ENCODE measurements around the gene RARRES1. TPM values are rescaled to one million over a fixed set of nuclear protein-coding genes. Genes with fewer than 3 reads are reported as not detected.

RARRES1 gene
- total RNA-seq, 6 donors from 2014 or later, result 7.0 to 44.6 (median 27.7) TPM

DNA sequence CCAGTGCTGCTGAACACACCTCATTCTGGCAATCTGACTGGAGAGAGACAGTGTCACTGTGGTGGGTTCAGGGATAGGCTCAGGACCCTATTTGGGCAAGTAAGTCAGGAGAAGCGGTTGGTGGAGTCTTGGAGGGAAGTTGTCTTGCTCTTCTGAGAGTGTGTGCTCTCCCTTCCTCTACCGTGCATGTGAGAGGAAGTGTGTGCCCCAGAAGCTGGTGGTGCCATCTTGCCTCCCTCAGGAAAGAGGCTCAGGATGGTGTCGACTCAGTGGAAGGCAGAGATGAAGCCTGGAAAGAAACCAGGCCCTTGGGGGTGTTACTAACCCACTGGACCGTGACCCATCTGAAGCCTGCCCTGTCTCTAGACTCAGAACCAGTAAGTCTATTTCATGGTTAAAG is 6.8 kb upstream of the RARRES1 start:
- H3K27ac ChIP-seq, result no peak overlapping the region
- DNase-seq, result no peak
- peaks cover 0 to 5% (median 2%) of the 10 kb centered on the region in 4 donors for H3K9me3 ChIP-seq
- no peak for TF ChIP-seq POLR2A (IDR thresholded peaks at IDR 0.05)
- TF ChIP-seq EP300 (IDR thresholded peaks at IDR 0.05), result no peak
- TF ChIP-seq POLR2AphosphoS5 (IDR thresholded peaks at IDR 0.05), result no peak
- TF ChIP-seq, protein P1, sequence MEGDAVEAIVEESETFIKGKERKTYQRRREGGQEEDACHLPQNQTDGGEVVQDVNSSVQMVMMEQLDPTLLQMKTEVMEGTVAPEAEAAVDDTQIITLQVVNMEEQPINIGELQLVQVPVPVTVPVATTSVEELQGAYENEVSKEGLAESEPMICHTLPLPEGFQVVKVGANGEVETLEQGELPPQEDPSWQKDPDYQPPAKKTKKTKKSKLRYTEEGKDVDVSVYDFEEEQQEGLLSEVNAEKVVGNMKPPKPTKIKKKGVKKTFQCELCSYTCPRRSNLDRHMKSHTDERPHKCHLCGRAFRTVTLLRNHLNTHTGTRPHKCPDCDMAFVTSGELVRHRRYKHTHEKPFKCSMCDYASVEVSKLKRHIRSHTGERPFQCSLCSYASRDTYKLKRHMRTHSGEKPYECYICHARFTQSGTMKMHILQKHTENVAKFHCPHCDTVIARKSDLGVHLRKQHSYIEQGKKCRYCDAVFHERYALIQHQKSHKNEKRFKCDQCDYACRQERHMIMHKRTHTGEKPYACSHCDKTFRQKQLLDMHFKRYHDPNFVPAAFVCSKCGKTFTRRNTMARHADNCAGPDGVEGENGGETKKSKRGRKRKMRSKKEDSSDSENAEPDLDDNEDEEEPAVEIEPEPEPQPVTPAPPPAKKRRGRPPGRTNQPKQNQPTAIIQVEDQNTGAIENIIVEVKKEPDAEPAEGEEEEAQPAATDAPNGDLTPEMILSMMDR (IDR thresholded peaks at IDR 0.05), result no peak
- no peaks in the 10 kb centered on the region for H3K27me3 ChIP-seq
- no peak for ATAC-seq (ENCODE audit: low FRiP score in 2 of 2)
- 74 to 82% methylated on average over 3 to 4 of the region's 4 CpGs for WGBS, 2 donors
- H3K36me3 ChIP-seq, result peaks cover 0 to 3% (median 0%) of the 10 kb centered on the region in 4 donors
- no peaks in the 10 kb centered on the region for H3K4me1 ChIP-seq
- H3K4me3 ChIP-seq, result no peak overlapping the region

DNA sequence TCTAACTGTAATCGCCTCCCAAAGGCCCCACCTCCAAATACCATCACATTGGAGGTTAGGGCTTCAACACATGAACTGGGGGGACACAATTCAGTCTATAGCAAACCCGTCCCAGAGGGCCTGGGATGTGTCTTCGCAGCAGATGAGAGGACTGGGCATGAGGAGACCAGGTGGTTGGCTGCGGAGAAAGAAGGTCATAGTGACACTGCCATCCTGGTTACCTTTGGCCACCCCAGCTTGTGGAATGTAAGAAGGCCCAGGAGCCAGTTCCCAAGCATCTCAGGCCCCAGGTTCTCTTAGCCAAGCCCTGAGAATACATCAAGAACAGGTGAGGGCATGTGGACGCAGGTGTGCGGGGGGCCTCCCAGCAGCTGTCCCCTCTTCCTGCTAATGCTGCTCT is 6.4 kb upstream of the RARRES1 start:
- no peak overlapping the region for H3K27ac ChIP-seq
- no peak overlapping the region for H3K4me3 ChIP-seq
- H3K9me3 ChIP-seq, result peaks cover 0 to 5% (median 2%) of the 10 kb centered on the region in 4 donors
- DNase-seq, result no peak
- no peak for ATAC-seq (ENCODE audit: low FRiP score in 2 of 2)
- H3K36me3 ChIP-seq, result peaks cover 0 to 3% (median 0%) of the 10 kb centered on the region in 4 donors
- TF ChIP-seq POLR2A (IDR thresholded peaks at IDR 0.05), result no peak
- TF ChIP-seq, protein P1 (IDR thresholded peaks at IDR 0.05), result no peak
- H3K27me3 ChIP-seq, result no peaks in the 10 kb centered on the region
- 90 to 91% methylated on average over 6 of the region's 6 CpGs for WGBS, 2 donors
- H3K4me1 ChIP-seq, result peaks cover 0 to 3% (median 2%) of the 10 kb centered on the region in 4 donors

DNA sequence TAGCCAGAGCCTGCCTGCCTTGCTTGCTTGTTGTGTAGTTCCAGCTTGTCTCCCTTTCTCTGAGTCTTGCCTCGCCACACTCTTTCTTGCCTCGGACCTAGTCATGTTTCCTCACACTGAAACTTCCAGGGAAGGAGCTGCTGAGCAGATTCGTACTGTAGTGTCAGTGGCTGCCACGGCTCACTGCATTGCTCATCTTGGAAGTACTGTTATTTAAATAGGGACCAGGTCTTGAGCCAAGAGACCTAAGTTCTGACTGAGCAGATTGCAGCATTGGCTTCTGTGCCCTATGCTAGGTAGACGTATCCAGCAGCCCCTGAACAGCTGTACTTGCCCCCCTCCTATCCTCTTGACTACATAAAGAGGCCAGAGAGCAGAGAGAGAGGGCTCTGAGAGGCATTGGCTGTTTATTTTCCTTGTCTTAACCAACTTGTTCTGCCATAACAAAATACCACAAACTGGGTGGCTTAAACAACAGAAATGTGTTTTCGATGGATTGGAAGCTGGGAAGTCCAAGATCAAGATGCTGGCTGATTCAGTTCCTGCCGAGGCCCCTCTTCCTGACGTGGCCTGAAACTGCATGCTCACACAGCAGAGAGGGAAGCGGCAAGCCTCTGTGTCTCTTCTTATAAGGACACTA is 5.8 kb upstream of the RARRES1 start:
- ATAC-seq (ENCODE audit: low FRiP score in 2 of 2), result no peak
- H3K4me3 ChIP-seq, result no peak overlapping the region
- H3K9me3 ChIP-seq, result peaks cover 0 to 5% (median 2%) of the 10 kb centered on the region in 4 donors
- 77 to 80% methylated on average over 9 of the region's 9 CpGs for WGBS, 2 donors
- DNase-seq, result no peak
- H3K36me3 ChIP-seq, result peaks cover 0 to 3% (median 0%) of the 10 kb centered on the region in 4 donors
- H3K27ac ChIP-seq, result no peak overlapping the region
- H3K27me3 ChIP-seq, result no peaks in the 10 kb centered on the region
- H3K4me1 ChIP-seq, result peaks cover 0 to 9% (median 7%) of the 10 kb centered on the region in 4 donors
- no peak for TF ChIP-seq POLR2AphosphoS5 (IDR thresholded peaks at IDR 0.05)
- TF ChIP-seq, protein P1 (IDR thresholded peaks at IDR 0.05), result no peak
- no peak for TF ChIP-seq EP300 (IDR thresholded peaks at IDR 0.05)
- no peak for TF ChIP-seq POLR2A (IDR thresholded peaks at IDR 0.05)

DNA sequence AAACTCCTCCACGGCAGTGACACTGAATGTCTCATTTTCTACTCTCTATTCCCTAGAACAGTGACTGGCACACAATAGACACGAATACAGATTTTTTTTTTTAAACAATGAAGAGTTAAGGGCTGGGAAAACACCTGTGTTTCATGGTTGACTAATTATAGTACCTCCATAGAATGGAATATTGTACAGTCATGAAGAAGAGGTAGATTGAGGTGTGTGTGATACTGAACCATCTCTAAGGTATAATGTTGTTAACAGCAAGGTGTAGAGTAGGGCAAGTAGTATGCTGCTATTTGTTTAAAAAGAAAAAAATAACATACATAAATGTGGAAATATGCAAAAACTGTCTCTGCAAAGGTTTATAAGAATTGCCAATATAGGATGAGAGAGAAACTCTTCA is 5.2 kb upstream of the RARRES1 start:
- ATAC-seq (ENCODE audit: low FRiP score in 2 of 2), result no peak
- TF ChIP-seq, protein P1 (IDR thresholded peaks at IDR 0.05), result no peak
- TF ChIP-seq POLR2AphosphoS5 (IDR thresholded peaks at IDR 0.05) (no peak), EP300 (IDR thresholded peaks at IDR 0.05) (no peak), POLR2A (IDR thresholded peaks at IDR 0.05) (no peak)
- no peak for DNase-seq
- Histone ChIP-seq H3K36me3 (peaks cover 0 to 3% (median 0%) of the 10 kb centered on the region in 4 donors), H3K4me1 (peaks cover 5 to 14% (median 8%) of the 10 kb centered on the region in 4 donors), H3K27me3 (no peaks in the 10 kb centered on the region), H3K27ac (no peak overlapping the region), H3K9me3 (peaks cover 0 to 5% (median 2%) of the 10 kb centered on the region in 4 donors), H3K4me3 (no peak overlapping the region)
- 94 to 96% methylated on average over 2 of the region's 2 CpGs for WGBS, 2 donors
